GM06990 (cell line): ENCODE results near the gene OGFOD1.

Experiments
- DNase-seq: peaks from one replicate; pipeline ENCODE4 v3.0.0-alpha.2; 2011; ENCODE audit not compliant: insufficient read length; ENCODE audit errors: extremely low read depth
- H3K27me3 ChIP-seq: replicated peaks from 2 replicates; pipeline ENCODE4 v1.6.0; 2011; ENCODE audit warnings: low read length; ENCODE audit not compliant: control insufficient read depth, insufficient read depth
- H3K36me3 ChIP-seq: 2 replicates; pipeline ENCODE4 v1.5.1; 2011; ENCODE audit warnings: low read length; ENCODE audit not compliant: control insufficient read depth, insufficient read depth
- H3K4me3 ChIP-seq: replicated peaks from 2 replicates; pipeline ENCODE4 v1.5.1; 2011; ENCODE audit warnings: low read depth, mild to moderate bottlenecking, control low read depth, low read length
- CTCF ChIP-seq: IDR thresholded peaks from 2 replicates; pipeline ENCODE4 v1.5.1; 2011; ENCODE audit warnings: low read length, control low read depth, mild to moderate bottlenecking, inconsistent platforms; ENCODE audit not compliant: insufficient read depth, poor library complexity, severe bottlenecking

Gene OGFOD1

DNA sequence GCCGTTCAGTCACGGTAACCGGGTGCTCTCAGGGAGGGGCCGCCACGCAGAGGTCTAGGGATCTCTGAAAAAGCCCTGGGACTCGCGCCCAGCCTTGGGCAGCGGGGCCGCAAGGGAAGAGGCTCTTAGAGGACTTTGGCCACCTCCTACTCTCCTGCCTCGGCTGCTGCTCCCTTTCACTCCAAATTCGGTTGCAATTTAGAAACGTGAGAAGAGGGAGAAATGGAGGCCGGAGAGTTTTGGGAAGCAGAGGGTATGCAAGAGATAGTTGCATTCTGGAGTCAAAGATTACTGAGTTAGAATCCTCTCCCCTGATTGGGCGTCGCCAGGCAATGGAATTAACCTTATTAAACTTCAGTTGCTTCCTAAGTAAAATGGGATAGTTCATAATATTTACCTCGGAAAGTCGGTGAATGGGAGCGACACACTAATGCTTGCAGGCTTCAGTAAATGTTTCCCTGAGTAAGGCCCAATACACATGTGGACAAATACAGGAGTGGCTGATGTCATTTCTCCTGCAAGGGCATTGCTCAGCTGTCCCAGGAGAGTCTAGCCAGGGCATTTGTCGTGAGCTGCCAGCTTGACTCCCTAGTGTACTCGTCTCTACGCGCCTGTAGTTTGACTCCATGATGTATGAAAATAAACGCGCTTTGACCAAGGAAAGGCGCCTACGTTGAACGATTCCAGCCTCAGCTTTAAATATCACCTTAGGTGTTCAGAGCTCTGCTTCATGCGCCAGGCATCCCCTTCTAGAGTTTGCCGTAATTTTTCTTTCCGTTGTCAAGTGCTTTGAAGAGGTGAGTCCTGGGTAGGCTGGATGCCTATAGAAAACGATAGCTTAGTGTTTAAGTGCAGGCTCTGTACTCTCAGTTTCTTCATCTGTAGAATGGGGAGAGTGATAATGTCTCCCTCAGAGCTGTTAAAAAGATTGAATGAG is 667 bp downstream of the OGFOD1 start:
- Histone ChIP-seq H3K4me3 (peak overlapping the region; percentile 85), H3K36me3 (peaks cover 7% of the 10 kb centered on the region), H3K27me3 (no peaks in the 10 kb centered on the region)
- TF ChIP-seq CTCF = no peak
- DNase-seq = no peak

DNA sequence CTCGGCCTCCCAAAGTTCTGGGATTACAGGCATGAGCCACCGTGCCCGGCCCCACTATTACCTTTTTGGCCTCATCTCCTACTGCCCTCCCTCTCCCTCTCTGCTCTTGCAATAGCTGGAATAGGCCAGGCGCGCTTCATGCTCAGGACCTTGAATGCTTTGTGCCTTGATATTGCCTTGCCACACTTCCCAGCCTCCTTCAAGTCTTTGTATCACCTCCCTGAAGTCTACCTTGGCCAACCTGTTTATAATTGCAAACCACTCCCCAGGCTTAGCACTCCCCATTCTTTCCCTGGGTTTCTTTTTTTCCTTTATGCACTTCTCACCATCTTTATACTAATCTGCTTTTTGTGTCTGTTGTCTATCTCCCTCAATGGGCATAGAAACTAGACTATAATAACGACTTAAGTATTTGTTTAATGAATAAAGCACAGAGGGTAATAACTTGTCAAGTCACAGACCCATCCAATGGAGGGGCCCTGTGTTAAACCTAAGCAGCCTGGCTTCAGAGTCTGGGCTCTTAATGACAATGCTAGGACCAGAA is 6.6 kb downstream of the OGFOD1 start:
- DNase-seq = no peak
- no peak for TF ChIP-seq CTCF
- H3K4me3 ChIP-seq = no peak overlapping the region
- H3K36me3 ChIP-seq = peaks cover 7% of the 10 kb centered on the region
- no peaks in the 10 kb centered on the region for H3K27me3 ChIP-seq

DNA sequence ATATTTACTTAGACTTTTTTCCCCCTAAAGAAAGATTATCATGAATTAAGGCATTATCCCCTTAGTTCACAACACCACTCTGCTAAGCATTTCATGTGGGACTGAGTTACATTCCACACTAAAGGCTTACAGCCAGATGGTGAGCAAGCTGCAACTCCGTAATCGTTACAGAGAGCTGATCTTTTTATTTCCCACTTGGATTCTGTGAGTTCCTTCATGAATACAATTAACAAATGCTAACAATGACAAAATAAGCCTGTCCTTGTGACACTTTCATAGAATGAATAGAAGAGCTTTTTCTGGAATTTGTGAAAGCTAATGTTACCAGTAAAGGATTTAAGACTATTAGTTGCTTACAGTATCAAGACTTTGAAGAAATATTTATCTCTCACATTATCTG is 8.7 kb downstream of the OGFOD1 start:
- no peak for DNase-seq
- Histone ChIP-seq H3K4me3 (no peak overlapping the region), H3K36me3 (peaks cover 3% of the 10 kb centered on the region), H3K27me3 (no peaks in the 10 kb centered on the region)
- no peak for TF ChIP-seq CTCF

- no peak for TF ChIP-seq CTCF
- Histone ChIP-seq H3K4me3 (no peak overlapping the region), H3K27me3 (no peaks in the 10 kb centered on the region), H3K36me3 (peaks cover 4% of the 10 kb centered on the region)
- no peak for DNase-seq
These were observed 10.9 kb downstream of the OGFOD1 start for GRCh38 chr16:56462064-56462796.

DNA sequence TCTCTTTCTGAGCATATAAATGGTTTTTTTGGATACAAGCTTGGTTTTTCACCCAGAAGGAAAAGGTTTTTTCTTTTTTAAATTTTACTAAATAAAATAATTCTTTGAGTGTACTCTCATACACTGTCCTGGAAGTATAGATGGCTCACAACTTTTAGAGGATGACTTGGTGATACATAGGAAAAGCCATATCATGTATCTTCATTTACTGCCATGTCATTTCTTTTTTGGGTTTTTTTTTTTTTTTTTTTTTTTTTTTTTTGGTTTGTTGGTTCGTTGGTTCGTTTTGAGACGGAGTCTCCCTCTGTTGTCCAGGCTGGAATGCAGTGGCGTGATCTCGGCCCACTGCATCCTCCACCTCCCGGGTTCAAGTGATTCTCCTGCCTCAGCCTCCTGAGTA is 11.8 kb downstream of the OGFOD1 start:
- Histone ChIP-seq H3K27me3 (no peaks in the 10 kb centered on the region), H3K4me3 (no peak overlapping the region), H3K36me3 (peaks cover 6% of the 10 kb centered on the region)
- DNase-seq = no peak
- no peak for TF ChIP-seq CTCF
